ENCODE measurements around the gene ADAMTSL2. TPM values are rescaled to one million over a fixed set of nuclear protein-coding genes. Genes with fewer than 3 reads are reported as not detected.

ADAMTSL2 gene
- total and polyA plus RNA-seq, 2 of the 13 experiments (the other 11 are each of a cell fraction or from before 2014, with no cell fraction given) = 1.9 to 3.8 TPM

DNA sequence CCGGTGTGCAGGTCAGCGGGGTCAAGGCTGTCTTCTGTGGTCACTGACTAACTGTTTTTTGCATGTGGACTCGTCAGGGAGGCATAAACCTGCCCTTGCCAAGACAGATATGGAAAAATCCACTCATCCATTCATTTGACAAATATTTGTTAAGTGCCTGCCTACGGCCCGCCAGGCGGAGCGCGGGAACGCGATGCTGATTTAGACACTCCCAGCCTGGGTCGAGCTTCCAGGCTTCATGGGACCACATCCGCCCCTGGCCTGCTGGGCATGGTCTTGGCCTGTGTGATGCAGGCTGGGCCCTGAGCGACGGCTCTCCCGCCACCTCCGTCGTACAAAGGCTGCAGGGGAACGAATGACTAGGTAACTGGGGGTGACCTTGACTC lies 27.9 kb upstream of the ADAMTSL2 start (continued):
- TF ChIP-seq HMGXB3 (CRISPR knock-in tag; IDR thresholded peaks at IDR 0.05; ENCODE audit: borderline replicate concordance) = no peak
- TF ChIP-seq RBAK (CRISPR knock-in tag; IDR thresholded peaks at IDR 0.05) = no peak
- peak; percentile 82; the same call in 1 of the 2 replicates for TF ChIP-seq ARID4A (CRISPR knock-in tag; IDR thresholded peaks at IDR 0.05; ENCODE audit: borderline replicate concordance)
- TF ChIP-seq ZFY (CRISPR knock-in tag; IDR thresholded peaks at IDR 0.05) = peak; percentile 81
- TF ChIP-seq EHMT2 (IDR thresholded peaks at IDR 0.05; ENCODE audit: borderline replicate concordance, low read depth, low read length) = no peak
- peak; percentile 95 for TF ChIP-seq ZSCAN31 (CRISPR knock-in tag; IDR thresholded peaks at IDR 0.05; ENCODE audit: low read depth)
- TF ChIP-seq SSRP1 (CRISPR knock-in tag; IDR thresholded peaks at IDR 0.05) = no peak
- TF ChIP-seq ZNF446 (CRISPR knock-in tag; IDR thresholded peaks at IDR 0.05) = peak; percentile 79
- TF ChIP-seq ATF7 (IDR thresholded peaks at IDR 0.05) = no peak
- no peak for TF ChIP-seq ATF7 (CRISPR knock-in tag; IDR thresholded peaks at IDR 0.05)
- TF ChIP-seq SUZ12 (IDR thresholded peaks at IDR 0.05; ENCODE audit: low read depth, low read length) = no peak
- TF ChIP-seq ZBTB8A (CRISPR knock-in tag; IDR thresholded peaks at IDR 0.05; ENCODE audit: borderline replicate concordance, low read depth) = no peak
- peak; percentile 55; the same call in 1 of the 2 replicates for TF ChIP-seq FOSL1 (CRISPR knock-in tag; IDR thresholded peaks at IDR 0.05; ENCODE audit: borderline replicate concordance)
- TF ChIP-seq SYNCRIP (IDR thresholded peaks at IDR 0.05; ENCODE audit: insufficient read depth, low read depth, low read length) = no peak
- peak; percentile 77 for TF ChIP-seq MTERF4 (CRISPR knock-in tag; IDR thresholded peaks at IDR 0.05)
- peak; percentile 80 for TF ChIP-seq SKI (IDR thresholded peaks at IDR 0.05; ENCODE audit: partially characterized antibody)
